Measurements from ENCODE around the gene GPX3.

The GPX3 gene

DNA sequence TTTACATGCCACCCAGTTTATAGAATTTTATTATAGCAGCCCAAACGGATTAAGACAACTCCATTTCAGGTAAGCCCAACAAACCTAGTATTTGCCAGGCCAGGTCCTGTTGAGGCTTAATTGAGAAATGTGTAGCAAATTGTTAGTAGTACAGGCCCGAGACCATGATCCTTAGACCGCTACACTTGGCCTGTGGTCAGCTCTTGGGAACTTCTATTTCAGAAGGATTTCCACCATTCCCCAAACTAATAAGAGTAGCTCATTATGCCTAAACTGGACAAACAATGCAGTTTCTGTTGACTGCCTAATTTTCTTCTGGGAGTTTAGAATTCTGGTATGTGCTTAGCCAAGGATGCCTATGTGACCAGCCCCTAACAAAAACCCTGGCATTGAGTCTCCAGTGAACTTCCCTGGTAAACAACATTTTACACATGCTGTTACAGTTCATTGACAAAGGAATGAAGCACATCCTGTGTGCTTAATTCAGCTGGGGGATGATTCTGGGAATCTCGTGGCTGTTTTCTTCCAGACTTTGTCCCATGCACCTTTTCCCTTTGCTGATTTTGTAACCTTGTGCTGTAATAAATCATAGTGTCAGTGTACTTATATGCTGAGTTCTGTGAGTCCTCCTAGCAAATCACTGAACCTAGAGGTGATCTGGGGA lies 5.6 kb upstream of the GPX3 start:
- no peaks in the 10 kb centered on the region for H3K27me3 ChIP-seq (ENCODE audit: low read depth, low read length)
- peaks cover 0 to 6% of the 10 kb centered on the region in 2 donors for H3K4me1 ChIP-seq (ENCODE audit: control insufficient read depth in 1 of 2, insufficient read depth in 2 of 2, low read length in 2 of 2)
- H3K27ac ChIP-seq (ENCODE audit: low read length) = no peak overlapping the region
- H3K4me3 ChIP-seq (ENCODE audit: low read depth in 1 of 2, low read length in 2 of 2) = no peak overlapping the region
- H3K36me3 ChIP-seq (ENCODE audit: control insufficient read depth in 1 of 2, insufficient read depth in 2 of 2, low read length in 2 of 2) = no peaks in the 10 kb centered on the region
- H3K9me3 ChIP-seq (ENCODE audit: control insufficient read depth in 1 of 2, low read length in 2 of 2) = no peaks in the 10 kb centered on the region

DNA sequence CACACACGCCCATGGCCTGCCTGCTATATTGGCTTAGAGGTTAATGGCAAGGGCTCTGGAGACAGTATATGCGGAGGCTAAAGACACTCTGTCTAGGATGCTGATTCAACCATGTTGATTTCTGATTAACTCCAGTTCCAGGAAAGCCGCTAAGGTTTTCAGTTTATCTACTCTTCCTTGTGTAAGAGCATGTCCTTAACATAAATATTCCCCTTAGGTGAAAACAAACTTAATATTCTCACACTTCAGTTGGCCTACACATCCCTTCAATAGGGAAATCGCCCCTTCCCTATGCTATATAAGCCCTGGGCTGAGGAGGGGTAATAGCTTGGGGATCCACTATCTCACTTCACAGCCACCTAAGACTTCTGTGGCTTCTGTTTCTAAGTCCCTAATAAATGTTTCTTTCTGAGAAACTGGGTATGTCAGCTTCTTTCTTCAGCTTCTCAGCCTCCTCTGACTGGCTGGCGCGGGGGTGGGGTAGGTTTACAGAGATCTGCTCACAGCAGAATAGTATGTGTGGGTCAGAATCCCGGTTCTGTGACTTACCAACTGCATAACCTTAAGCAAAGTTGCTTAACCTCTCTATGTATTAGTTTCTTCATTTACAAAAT lies 4.3 kb upstream of the GPX3 start:
- H3K4me3 ChIP-seq (ENCODE audit: low read depth in 1 of 2, low read length in 2 of 2) = no peak overlapping the region
- no peak overlapping the region for H3K27ac ChIP-seq (ENCODE audit: low read length)
- no peaks in the 10 kb centered on the region for H3K9me3 ChIP-seq (ENCODE audit: control insufficient read depth in 1 of 2, low read length in 2 of 2)
- no peaks in the 10 kb centered on the region for H3K27me3 ChIP-seq (ENCODE audit: low read depth, low read length)
- H3K4me1 ChIP-seq (ENCODE audit: control insufficient read depth in 1 of 2, insufficient read depth in 2 of 2, low read length in 2 of 2) = peaks cover 0 to 9% of the 10 kb centered on the region in 2 donors
- H3K36me3 ChIP-seq (ENCODE audit: control insufficient read depth in 1 of 2, insufficient read depth in 2 of 2, low read length in 2 of 2) = no peaks in the 10 kb centered on the region

GRCh38 chr5:151016700-151017099 lies 3.7 kb upstream of the GPX3 start:
- Histone ChIP-seq H3K4me1 (ENCODE audit: control insufficient read depth in 1 of 2, insufficient read depth in 2 of 2, low read length in 2 of 2) (peaks cover 0 to 11% of the 10 kb centered on the region in 2 donors), H3K27ac (ENCODE audit: low read length) (no peak overlapping the region), H3K27me3 (ENCODE audit: low read depth, low read length) (no peaks in the 10 kb centered on the region), H3K9me3 (ENCODE audit: control insufficient read depth in 1 of 2, low read length in 2 of 2) (no peaks in the 10 kb centered on the region), H3K4me3 (ENCODE audit: low read depth in 1 of 2, low read length in 2 of 2) (no peak overlapping the region), H3K36me3 (ENCODE audit: control insufficient read depth in 1 of 2, insufficient read depth in 2 of 2, low read length in 2 of 2) (no peaks in the 10 kb centered on the region)

DNA sequence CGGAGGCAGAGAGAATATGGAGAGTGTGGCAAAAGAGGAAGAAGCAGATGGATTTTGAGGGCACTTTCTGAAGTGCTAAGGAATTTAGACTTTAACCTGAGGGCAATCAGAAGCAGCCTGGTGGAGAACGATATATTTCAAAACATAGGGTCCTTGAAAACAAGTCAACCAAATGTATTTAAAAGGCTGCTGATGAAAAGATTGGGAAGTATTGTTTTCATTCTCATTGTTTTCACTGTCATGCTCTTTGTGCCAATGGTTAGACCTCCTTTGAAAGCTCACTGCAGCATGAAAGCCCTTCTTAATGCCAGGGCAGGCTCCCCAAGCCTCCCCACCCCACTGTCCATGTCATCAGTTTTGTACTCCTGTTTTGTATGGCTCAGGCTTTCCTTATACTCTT lies 2.5 kb upstream of the GPX3 start:
- H3K36me3 ChIP-seq (ENCODE audit: control insufficient read depth in 1 of 2, insufficient read depth in 2 of 2, low read length in 2 of 2) = no peaks in the 10 kb centered on the region
- H3K9me3 ChIP-seq (ENCODE audit: control insufficient read depth in 1 of 2, low read length in 2 of 2) = no peaks in the 10 kb centered on the region
- no peak overlapping the region for H3K4me3 ChIP-seq (ENCODE audit: low read depth in 1 of 2, low read length in 2 of 2)
- peaks cover 5 to 11% of the 10 kb centered on the region in 2 donors for H3K4me1 ChIP-seq (ENCODE audit: control insufficient read depth in 1 of 2, insufficient read depth in 2 of 2, low read length in 2 of 2)
- H3K27me3 ChIP-seq (ENCODE audit: low read depth, low read length) = no peaks in the 10 kb centered on the region
- no peak overlapping the region for H3K27ac ChIP-seq (ENCODE audit: low read length)

- Histone ChIP-seq H3K27ac (ENCODE audit: low read length) (no peak overlapping the region), H3K27me3 (ENCODE audit: low read depth, low read length) (no peaks in the 10 kb centered on the region), H3K9me3 (ENCODE audit: control insufficient read depth in 1 of 2, low read length in 2 of 2) (no peaks in the 10 kb centered on the region), H3K4me1 (ENCODE audit: control insufficient read depth in 1 of 2, insufficient read depth in 2 of 2, low read length in 2 of 2) (peaks cover 13 to 14% of the 10 kb centered on the region in 2 donors), H3K36me3 (ENCODE audit: control insufficient read depth in 1 of 2, insufficient read depth in 2 of 2, low read length in 2 of 2) (no peaks in the 10 kb centered on the region), H3K4me3 (ENCODE audit: low read depth in 1 of 2, low read length in 2 of 2) (no peak overlapping the region)
Measured at GRCh38 chr5:151018846-151019245, 1.5 kb upstream of the GPX3 start.

DNA sequence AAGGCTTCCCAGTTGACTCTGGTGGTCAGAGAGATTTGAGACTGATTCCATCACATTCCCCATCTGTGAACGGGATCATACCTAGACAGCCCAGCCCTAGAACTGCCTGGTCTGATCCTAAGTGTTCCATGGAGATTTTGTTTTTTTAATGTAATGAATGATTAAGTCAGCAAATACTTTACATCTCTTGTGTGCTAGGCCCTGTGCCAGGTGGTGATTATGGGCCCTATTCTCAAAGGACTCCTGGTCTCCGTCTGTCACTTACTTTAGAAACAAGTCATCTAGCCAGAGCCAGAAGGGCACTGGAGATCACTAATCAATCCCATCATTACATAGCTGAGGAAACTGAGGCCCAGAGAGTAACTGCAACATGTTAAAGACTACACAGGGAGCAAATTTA lies 1.1 kb upstream of the GPX3 start:
- Histone ChIP-seq H3K4me3 (ENCODE audit: low read depth in 1 of 2, low read length in 2 of 2) (no peak overlapping the region), H3K27ac (ENCODE audit: low read length) (no peak overlapping the region), H3K27me3 (ENCODE audit: low read depth, low read length) (no peaks in the 10 kb centered on the region), H3K36me3 (ENCODE audit: control insufficient read depth in 1 of 2, insufficient read depth in 2 of 2, low read length in 2 of 2) (no peaks in the 10 kb centered on the region), H3K4me1 (ENCODE audit: control insufficient read depth in 1 of 2, insufficient read depth in 2 of 2, low read length in 2 of 2) (peaks cover 18 to 19% of the 10 kb centered on the region in 2 donors), H3K9me3 (ENCODE audit: control insufficient read depth in 1 of 2, low read length in 2 of 2) (no peaks in the 10 kb centered on the region)

GRCh38 chr5:151021746-151022145 lies 1.4 kb downstream of the GPX3 start:
- H3K4me3 ChIP-seq (ENCODE audit: low read depth in 1 of 2, low read length in 2 of 2) = peak overlapping the region; percentile 60 to 68
- H3K27me3 ChIP-seq (ENCODE audit: low read depth, low read length) = no peaks in the 10 kb centered on the region
- peaks cover 24 to 31% of the 10 kb centered on the region in 2 donors for H3K4me1 ChIP-seq (ENCODE audit: control insufficient read depth in 1 of 2, insufficient read depth in 2 of 2, low read length in 2 of 2)
- peaks cover 4 to 5% of the 10 kb centered on the region in 2 donors for H3K36me3 ChIP-seq (ENCODE audit: control insufficient read depth in 1 of 2, insufficient read depth in 2 of 2, low read length in 2 of 2)
- no peaks in the 10 kb centered on the region for H3K9me3 ChIP-seq (ENCODE audit: control insufficient read depth in 1 of 2, low read length in 2 of 2)
- H3K27ac ChIP-seq (ENCODE audit: low read length) = peak overlapping the region; percentile 48

GRCh38 chr5:151022511-151023018 lies 2.2 kb downstream of the GPX3 start:
- H3K4me1 ChIP-seq (ENCODE audit: control insufficient read depth in 1 of 2, insufficient read depth in 2 of 2, low read length in 2 of 2) = peaks cover 31 to 34% of the 10 kb centered on the region in 2 donors
- peaks cover 10 to 12% of the 10 kb centered on the region in 2 donors for H3K36me3 ChIP-seq (ENCODE audit: control insufficient read depth in 1 of 2, insufficient read depth in 2 of 2, low read length in 2 of 2)
- peak overlapping the region in 1 of 2 donors; percentile 68 for H3K4me3 ChIP-seq (ENCODE audit: low read depth in 1 of 2, low read length in 2 of 2)
- H3K9me3 ChIP-seq (ENCODE audit: control insufficient read depth in 1 of 2, low read length in 2 of 2) = no peaks in the 10 kb centered on the region
- no peaks in the 10 kb centered on the region for H3K27me3 ChIP-seq (ENCODE audit: low read depth, low read length)
- peak overlapping the region; percentile 64 for H3K27ac ChIP-seq (ENCODE audit: low read length)

DNA sequence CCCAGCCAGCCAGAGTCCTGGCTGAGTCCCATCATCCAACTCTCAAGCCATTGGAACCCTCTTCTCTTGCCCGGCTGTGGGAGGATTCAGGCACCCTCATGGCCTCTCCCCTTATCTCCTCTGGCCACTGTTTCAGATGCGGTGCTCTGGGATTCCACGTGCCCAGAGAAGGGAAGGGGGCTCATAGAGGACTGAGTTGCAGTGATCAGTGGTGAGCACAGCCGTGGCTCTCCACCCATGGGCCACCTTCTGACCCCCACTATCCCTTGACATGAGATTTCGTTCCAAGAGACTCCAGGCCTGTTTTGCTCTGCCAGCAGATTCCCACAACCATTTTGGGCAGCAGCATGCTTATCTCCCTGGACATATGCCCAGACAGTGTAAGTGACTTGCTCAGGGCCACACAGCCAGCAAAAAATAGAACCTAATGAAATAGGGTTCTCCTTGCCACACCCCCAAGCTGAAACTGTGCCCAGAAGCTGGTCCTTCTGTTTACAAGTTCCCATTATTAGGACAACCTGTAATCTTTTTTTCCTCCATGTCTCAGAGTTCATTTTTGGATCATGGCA lies 2.7 kb downstream of the GPX3 start:
- Histone ChIP-seq H3K4me1 (ENCODE audit: control insufficient read depth in 1 of 2, insufficient read depth in 2 of 2, low read length in 2 of 2) (peaks cover 31 to 34% of the 10 kb centered on the region in 2 donors), H3K36me3 (ENCODE audit: control insufficient read depth in 1 of 2, insufficient read depth in 2 of 2, low read length in 2 of 2) (peaks cover 16 to 18% of the 10 kb centered on the region in 2 donors), H3K27ac (ENCODE audit: low read length) (peak overlapping the region; percentile 64), H3K4me3 (ENCODE audit: low read depth in 1 of 2, low read length in 2 of 2) (peak overlapping the region; percentile 12 to 68), H3K27me3 (ENCODE audit: low read depth, low read length) (no peaks in the 10 kb centered on the region), H3K9me3 (ENCODE audit: control insufficient read depth in 1 of 2, low read length in 2 of 2) (no peaks in the 10 kb centered on the region)

- Histone ChIP-seq H3K36me3 (ENCODE audit: control insufficient read depth in 1 of 2, insufficient read depth in 2 of 2, low read length in 2 of 2) (peaks cover 20 to 23% of the 10 kb centered on the region in 2 donors), H3K27me3 (ENCODE audit: low read depth, low read length) (no peaks in the 10 kb centered on the region), H3K27ac (ENCODE audit: low read length) (peak overlapping the region; percentile 34), H3K4me3 (ENCODE audit: low read depth in 1 of 2, low read length in 2 of 2) (no peak overlapping the region), H3K4me1 (ENCODE audit: control insufficient read depth in 1 of 2, insufficient read depth in 2 of 2, low read length in 2 of 2) (peaks cover 31 to 34% of the 10 kb centered on the region in 2 donors), H3K9me3 (ENCODE audit: control insufficient read depth in 1 of 2, low read length in 2 of 2) (no peaks in the 10 kb centered on the region)
Measured at GRCh38 chr5:151023651-151024050, 3.3 kb downstream of the GPX3 start.

- no peak overlapping the region for H3K4me3 ChIP-seq (ENCODE audit: low read depth in 1 of 2, low read length in 2 of 2)
- H3K36me3 ChIP-seq (ENCODE audit: control insufficient read depth in 1 of 2, insufficient read depth in 2 of 2, low read length in 2 of 2) = peaks cover 28 to 33% of the 10 kb centered on the region in 2 donors
- no peaks in the 10 kb centered on the region for H3K9me3 ChIP-seq (ENCODE audit: control insufficient read depth in 1 of 2, low read length in 2 of 2)
- H3K27ac ChIP-seq (ENCODE audit: low read length) = peak overlapping the region; percentile 34
- peaks cover 31 to 35% of the 10 kb centered on the region in 2 donors for H3K4me1 ChIP-seq (ENCODE audit: control insufficient read depth in 1 of 2, insufficient read depth in 2 of 2, low read length in 2 of 2)
- no peaks in the 10 kb centered on the region for H3K27me3 ChIP-seq (ENCODE audit: low read depth, low read length)
Measured at GRCh38 chr5:151024440-151025249, 4.3 kb downstream of the GPX3 start.
